Hindlimb muscle (tissue), 1 donor: ENCODE measurements around the gene GDPGP1. TPM values are rescaled to one million over a fixed set of nuclear protein-coding genes. Genes with fewer than 3 reads are reported as not detected.
"Not testable (repeated sequence)": the region's sequence is repeated elsewhere in the genome, so short reads cannot be mapped to it uniquely, and the experiment has no call there.

Source experiments
- DNase-seq: peaks from one replicate; pipeline ENCODE4 v3.0.0-alpha.2; 2013
- polyA plus RNA-seq: library from polyadenylated mRNA; unstranded; fragments of 120-200 nt; gene quantifications from one replicate; pipeline ENCODE4 v1.2.1, GENCODE V29; 2013; ENCODE audit not compliant: insufficient read length

Gene GDPGP1
- polyA plus RNA-seq, 1 donor = 3.4 TPM

DNA sequence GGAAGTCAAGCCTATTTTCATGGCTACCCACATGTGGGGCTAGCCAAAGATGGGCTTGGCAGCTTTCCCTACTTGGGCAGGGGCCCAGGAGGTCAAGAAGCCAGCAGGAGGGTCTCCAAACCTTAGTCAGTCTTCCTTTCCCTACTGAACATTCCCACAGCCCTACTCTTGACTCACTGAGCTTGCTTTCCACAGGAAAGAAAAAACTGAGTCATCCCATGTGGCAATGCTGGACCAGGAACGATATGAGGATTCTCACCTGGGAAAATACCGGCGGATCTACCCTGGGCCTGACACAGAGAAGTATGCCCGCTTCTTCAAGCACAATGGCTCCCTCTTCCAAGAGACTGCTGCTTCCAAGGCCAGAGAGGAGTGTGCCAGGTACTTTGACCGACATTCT, 27.8 kb downstream of the GDPGP1 start:
- DNase-seq = no peak

DNA sequence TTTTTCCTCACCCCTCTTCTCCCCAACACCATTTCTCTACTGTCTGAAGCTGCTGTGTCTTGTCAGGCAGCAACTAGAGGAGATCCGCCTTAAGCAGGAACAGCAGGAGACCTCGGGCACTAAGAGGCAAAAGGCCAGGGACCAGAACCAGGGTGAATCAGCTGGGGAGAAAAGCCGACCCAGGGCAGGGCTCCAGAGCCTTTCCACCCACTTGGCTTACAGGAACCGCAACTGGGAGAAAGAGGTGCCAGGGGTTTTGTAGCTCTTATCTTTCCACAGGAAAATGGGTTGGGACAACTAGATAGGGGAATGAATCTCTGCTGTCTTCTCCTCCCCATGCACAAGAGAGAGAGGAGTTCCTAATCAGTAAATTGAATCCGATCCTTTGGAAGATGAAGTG, 28.4 kb downstream of the GDPGP1 start:
- no peak for DNase-seq

DNA sequence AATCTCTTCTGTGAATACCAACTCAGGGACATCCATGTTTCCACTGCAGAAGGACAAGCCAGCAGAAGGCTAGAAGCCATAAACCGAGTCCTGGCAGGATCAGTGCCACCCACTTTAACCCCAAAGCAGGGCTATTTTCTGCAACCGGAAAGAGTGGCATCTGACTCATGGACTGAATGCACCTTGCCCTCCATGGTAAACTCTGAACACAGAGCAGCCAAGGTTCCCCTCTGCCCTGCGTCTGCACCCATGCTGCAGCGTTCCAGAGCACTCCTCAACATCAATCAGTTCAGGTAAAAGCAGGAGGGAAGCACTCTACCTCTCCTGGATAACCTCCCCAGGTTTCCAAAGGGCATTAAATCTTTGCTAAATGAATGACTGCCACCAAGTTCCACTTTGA, 30.7 kb downstream of the GDPGP1 start:
- DNase-seq = no peak

DNA sequence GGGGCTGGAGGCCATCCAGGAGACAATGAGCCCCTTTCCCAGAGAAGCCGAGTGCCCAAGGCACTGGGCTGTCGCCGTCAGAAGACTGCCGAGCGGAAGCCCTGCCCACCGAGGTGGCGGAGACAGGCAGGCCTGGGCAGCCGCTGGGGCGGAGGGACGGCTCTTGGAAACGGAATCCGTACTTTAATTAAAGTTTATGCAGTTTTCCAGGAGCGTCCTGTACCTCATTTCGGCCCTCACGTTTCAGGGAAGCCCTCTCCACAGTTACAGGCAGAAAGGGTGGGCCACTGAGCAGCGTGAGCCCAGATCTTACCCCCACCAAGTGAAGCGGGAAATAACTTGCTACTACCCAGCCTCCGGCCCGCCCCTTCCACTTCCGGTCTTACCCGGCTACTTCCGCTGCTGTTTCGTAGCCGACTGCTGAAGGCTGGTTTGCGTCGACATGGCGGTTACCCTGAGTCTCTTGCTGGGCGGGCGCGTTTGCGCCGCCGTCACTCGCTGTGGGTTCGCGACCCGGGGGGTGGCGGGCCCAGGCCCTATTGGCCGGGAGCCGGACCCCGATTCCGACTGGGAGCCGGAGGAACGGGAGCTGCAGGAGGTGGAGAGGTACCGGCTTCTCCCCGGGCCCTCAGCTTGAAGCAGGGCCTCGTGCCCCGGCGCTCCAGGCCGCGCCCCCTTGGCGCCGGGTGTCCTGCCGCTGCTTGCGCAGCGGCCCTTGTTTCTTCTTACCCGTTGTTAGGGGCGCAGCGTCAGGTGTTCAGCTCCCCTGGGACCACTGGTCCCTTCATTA, 31.5 kb downstream of the GDPGP1 start, which contains the start of gene NGRN:
TSS of gene NGRN (plus strand) at position 402 of the 790 bp plus-strand sequence. CDS start at position 443, 41 bp downstream.
- peak; percentile 93 for DNase-seq

DNA sequence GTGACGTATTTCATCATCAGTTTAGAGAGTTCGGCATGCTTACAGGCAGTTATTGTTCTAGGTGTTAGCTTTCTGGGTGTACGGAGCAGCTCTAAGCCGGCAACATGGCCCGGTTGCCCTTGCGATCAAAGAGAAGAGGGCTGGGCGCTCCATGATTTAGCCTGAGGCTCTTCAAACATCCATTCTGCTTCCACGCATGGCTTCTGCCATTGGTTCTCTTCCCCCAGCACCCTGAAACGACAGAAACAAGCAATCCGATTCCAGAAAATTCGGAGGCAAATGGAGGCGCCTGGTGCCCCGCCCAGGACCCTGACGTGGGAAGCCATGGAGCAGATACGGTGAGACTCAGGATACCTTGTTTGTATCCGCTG, 32.0 kb downstream of the GDPGP1 start:
- DNase-seq = no peak

DNA sequence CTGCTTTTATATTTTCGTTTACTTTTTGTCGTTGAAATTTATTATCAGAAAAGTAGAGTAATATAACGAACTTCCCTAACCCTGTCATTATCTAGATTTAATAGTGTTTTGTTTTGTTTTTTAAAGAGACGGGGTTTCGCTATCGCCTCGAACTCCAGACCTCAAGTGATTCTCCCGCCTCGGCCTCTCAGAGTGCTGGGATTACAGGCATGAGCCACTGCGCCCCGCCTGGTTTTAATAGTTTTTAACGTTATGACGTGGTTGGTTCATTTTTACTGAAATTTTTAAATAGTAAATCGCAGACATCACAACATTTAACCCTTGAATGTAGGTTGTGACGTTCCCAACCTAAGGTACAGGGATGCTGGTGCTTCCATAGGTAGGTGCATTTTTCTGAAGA, 32.5 kb downstream of the GDPGP1 start:
- DNase-seq = no peak

DNA sequence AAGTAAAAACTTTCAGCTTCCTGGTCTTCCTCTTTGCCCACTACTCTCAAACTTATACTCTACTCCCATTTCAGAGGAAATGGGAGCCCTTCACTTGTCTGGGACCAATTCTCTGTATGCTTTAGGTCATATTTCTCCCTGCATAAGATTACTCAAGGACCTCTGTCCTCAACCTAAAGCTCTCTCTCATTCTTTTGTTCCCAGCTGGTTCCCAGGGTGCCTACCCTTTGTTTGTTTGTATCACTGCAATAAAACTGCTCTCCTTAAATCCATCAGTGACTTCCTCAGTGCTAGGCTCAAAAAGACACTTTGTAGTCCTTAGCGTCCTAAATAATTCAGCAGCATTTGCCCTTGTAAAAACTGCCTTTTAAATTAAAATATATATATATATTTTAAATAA, 34.4 kb downstream of the GDPGP1 start:
- no peak for DNase-seq

DNA sequence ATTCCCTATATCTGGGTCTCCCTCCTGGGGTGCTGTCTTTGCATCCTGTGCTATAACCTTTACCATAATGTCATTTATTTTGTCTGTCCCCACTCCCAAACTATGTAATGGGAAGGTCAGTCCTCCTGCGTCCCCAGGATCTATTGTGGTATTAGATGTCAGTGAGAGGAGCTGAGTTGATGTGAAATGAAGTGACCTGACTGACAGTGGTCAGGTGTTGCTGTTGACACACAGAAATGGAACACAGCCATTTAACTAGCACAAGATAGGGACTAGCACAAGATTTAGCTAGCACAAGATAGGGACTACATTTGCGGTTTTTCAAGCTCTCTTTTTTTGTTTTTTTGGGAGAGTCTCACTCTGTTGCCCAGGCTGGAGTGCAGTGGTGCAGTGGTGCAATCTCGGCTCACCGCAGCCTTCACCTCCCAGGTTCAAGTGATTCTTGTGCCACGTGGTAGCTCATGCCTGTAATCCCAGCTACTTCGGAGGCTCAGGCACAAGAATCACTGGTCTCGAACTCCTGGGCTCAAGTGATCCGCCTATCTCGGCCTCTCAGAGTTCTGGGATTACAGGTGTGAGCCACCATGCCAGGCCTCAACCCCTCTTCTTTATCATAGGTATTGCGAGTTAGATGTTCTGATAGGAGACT, 36.6 kb downstream of the GDPGP1 start:
- DNase-seq = no peak

DNA sequence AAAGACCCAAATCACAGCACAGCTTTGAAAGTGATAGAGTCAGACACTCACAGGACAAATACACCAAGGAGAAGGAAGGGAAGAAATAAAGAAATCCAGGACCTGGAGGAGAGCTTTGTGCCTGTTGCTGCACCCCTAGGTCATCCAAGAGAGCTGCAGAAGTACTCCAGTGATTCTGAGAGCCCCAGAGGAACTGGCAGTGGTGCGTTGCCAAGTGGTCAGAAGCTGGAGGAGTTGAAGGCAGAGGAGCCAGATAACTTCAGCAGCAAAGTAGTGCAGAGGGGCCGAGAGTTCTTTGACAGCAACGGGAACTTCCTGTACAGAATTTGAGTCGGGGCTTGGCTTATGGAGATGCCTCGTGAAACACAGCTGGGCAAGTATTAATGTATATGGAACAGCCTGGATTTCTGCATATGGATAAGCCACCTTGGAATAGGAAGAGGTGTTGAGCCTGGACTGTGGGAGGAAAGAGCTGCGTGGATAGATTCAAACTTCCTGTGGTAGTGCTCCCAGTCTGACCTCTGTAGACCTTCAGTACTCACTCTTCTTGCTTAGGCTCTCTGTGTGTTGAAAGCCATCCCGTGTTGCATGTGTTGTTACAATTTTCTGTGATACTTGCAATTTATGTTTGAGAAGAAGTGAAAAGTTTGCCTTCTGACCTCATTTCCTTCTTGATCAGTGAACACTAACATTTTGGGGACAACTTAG, 37.6 kb downstream of the GDPGP1 start:
- DNase-seq = no peak

DNA sequence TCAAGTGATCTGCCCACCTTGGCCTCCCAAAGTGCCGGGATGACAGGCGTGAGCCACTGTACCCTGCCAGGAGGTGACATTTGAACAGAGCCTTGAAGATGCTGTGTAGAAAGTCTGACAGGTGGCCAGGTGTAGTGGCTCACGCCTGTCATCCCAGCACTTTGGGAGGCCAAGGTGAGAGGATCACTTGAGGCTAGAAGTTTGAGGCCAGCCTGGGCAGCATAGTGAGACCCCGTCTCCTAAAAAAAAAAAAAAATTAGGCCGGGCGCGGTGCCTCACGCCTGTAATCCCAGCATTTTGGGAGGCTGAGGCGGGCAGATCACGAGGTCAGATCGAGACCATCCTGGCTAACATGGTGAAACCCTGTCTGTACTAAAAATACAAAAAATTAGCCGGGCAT, 44.5 kb downstream of the GDPGP1 start:
- not testable (repeated sequence) for DNase-seq

DNA sequence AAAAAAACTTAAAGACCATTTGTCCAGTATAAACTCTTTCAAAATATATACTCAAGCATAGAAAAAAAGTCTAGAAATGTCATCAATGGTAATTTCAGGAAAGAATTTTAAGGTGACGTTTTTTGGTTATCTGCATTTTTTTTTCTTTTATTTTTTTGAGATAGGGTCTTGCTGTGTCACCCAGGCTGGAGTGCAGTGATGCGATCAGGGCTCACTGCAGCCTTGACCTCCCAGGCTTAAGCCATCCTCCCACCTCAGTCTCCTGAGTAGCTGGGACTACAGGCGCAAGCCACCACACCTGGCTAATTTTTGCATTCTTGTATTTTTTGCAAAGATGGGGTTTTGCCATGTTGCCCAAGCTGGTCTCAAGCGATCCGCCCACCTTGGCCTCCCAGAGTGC, 46.7 kb downstream of the GDPGP1 start:
- DNase-seq = not testable (repeated sequence)

DNA sequence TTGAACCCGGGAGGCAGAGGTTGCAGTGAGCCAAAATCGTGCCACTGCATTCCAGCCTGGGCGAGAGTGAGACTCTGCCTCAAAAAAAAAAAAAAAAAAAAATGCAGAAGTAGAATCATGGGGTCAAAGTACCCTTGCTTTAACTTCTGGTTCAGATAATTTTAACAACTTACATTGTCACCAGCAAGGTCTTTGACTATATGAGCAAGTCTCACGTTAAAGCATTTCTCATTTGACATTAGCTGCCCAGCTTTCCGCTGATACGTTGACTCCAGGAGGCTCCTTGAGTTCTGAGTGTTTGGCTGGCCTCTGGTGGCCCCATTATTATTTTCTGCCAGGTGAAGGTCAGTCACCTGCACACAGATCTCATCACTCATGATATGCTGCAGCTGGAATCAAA, 47.6 kb downstream of the GDPGP1 start:
- not testable (repeated sequence) for DNase-seq

DNA sequence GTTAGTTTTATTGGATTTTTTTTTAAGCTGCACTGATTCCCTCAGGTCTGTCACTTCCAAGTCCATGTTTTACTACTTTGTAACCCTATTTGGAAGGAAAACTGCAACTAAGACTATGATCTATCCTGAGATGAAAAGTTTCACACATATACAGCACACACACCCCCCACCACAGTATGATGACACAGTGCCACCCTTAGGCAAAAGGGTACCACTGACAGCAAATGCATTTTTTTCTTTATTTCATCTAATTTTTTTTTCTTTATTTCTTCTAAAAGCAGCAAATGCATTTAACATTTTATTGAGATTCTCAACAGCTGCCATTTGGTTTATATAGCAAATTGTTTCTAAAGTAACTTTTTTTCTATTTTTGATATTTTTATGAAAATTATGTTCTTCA, 52.7 kb downstream of the GDPGP1 start:
- DNase-seq = no peak

DNA sequence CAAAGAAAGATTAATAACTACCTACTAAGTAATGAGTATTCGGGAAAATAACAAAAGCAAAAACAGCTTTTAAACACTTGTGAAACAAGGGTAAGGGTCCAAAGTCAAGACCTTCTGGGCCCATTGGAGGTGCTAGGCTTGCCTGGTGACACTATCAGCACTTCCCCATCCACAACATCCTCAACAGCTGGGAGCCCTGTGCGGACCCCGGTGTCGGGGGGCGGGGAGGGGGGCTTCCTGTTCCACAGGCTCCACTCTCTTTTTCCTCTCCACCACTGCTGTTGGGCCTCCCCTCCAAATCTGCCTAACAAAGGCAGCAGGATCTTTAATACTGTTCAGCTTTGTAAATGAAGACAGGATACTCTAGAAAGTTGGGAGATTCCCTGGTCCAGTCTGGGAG, 53.1 kb downstream of the GDPGP1 start:
- no peak for DNase-seq

DNA sequence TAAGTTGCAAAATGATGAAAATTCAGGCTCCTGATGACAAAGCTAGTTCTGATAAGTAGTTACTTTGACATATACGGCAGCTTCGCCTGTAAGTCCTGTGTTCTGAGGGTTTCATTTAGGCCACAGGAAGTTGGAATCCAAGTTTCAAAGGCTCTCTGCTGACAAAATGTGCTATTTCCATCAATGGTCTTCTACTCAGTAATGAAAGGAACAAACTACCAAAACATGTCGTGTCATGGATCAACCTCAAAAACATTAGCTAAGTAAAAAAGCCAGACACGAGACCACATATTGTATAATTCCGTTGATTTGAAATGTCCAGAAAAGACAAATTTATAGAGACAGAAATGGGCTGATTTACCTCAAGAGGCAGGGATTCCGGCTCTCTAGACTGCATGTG, 53.9 kb downstream of the GDPGP1 start:
- DNase-seq = no peak

DNA sequence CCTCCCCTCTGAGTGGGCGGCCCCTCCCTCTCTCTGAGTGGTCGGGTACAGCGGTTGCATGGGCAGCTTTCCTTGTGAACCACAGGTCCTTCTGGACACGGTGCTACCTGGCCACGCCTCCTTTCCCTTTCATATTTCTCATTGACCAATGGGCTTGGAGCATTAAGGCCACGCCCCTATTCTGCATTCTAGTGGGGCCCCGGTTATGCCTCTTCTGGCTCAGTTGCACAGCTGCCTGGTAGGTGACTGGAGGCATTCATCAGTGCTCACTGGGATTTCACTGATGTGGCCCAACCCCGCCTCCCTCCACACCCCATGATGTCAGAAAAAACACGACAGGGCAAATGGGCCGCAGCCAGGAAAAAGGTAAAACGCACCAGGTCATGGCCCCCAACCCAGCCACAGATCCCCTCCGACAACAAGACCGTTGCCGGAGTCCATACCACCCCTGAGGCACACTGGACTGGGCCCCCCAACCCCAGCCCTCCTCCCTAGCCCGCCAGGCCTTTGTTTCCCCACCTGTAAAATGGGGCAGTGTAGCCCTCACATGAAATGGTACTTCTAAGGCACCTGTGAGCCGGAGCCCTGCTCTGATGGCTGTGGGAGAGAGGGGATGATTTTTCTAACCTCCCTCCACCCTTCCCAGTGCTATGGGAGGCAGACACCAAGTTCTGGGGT, 57.8 kb downstream of the GDPGP1 start:
- DNase-seq = no peak

DNA sequence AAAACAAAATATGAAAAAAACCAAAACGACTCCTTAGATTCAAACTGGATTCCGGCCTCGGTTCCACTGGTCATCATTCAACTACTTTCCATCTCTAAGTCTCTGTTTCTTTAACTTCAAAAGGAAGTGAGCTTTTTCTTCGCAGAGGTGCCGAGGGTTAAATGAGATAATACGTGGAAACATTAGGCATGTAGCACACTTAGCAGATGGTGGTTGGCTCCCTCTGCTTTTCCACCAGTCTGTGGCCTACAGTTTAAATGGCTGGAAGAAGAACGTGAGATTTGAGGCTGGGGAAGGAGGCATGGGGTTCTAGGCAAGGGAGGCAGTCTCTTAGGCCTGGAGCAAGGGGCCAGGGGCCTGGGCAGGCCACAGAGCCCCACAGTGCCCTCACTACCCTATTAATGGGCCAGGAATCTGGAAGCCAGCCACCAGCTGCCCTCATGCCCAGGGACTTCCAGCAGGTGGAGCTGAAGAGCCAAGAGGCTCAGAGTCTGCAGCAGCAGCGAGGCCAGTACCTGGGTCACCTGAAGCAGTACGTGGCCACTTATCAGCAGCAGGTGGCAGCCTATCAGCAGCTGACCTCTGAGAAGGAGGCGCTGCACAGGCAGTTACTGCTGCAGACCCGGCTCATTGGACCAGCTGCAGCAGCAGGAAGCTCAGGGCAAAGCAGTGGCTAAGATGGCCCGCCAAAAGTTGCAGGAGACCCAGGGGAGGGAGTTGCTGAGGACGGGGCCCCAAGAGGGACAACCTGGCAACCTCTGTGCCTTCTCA, 59.2 kb downstream of the GDPGP1 start:
- not testable (repeated sequence) for DNase-seq

DNA sequence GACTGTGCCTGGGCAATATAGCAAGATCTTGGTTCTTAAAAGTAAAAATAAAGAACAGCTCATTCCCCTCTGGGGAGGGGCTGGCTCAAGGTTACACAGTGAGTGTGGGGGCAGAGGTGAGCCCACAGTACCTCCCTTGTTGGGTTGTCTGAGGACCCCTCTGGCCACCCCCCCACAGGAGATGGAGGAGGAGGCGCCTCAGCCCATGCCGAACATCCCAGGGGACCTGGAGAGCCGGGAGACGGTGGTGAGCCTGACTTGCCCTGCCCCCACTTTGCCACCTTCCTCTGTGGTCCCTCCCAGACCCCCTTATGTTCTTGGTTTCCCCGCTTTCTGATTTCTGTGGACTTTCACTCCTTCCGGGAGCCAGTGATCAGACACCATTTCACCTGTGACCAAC, 60.1 kb downstream of the GDPGP1 start:
- DNase-seq = no peak

DNA sequence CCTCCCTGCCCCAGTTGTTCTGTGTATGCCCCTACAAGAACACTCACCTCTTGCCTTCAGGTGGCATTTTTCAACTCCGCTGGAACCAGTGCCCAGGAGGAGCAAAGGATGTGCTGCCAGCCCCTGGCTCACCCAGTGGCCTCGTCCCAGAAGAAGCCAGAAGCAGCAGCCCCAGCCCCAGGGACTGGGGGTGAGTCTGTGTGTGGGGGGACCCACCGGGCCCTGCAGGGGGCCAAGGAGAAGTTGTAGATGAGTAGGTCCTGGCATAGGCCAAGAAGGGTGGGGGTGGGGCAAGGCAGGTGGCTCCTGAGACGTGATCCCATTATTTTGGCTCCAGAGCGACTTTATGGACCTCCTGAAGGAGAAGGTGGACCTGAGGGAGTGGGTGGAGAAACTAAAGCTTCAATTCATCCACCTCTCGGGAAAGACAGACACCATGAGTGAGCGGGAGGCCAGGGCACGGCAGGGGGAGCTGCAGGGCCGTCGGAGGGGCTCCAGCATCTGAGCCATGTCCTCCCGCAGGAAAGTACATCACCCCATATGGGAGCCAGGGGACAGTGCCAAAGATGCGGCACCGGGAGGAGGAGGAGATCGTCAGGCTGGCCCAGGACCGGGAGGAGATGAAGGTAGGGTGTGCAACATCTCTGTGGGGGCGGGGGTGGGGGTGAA, 60.7 kb downstream of the GDPGP1 start:
- no peak for DNase-seq

DNA sequence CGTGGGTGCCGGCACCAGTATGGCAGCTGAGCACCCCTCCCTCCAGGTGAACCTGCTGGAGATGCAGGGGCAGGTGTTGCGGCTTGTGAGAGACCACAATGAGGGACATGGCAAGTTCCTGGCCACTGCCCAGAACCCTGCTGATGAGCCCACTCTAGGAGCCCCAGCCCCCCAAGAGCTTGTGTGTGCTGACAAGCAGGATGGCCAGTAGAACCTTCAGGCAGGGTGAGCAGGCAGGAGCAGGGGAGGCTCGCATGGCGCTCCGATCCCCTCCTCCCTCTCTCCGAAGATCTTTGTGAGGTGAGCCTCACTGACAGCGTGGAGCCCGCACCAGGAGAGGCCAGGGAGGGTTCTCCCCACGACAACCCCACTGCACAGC, 61.2 kb downstream of the GDPGP1 start:
- no peak for DNase-seq
